AG04450 (cell line): ENCODE results near the gene RHBDF1. TPM values are rescaled to one million over a fixed set of nuclear protein-coding genes. Genes with fewer than 3 reads are reported as not detected.
A peak's percentile ranks its signal among the peaks of the same experiment; 100 is the strongest.

ENCODE experiments used
- CTCF ChIA-PET: fragments of 300-600, 350-600 bp; formaldehyde crosslinking; extraction: SDS; loops from one replicate; lab custom pipeline; 2022; ENCODE audit warnings: antibody characterized with exemption, inconsistent platforms; lab: Charles Lee
- POLR2A ChIA-PET: fragments of 350-600 bp; formaldehyde crosslinking; extraction: SDS; loops from one replicate; lab custom pipeline; 2021; ENCODE audit warnings: antibody characterized with exemption, inconsistent platforms; lab: Yijun Ruan, JAX
- DNase-seq: peaks from one replicate; pipeline ENCODE4 v3.0.0-alpha.2; 2011; ENCODE audit warnings: low read depth, low spot score
- H3K27ac ChIP-seq: one replicate; pipeline ENCODE4 v1.5.1; 2012; ENCODE audit warnings: low read depth, low read length, control low read depth
- H3K27me3 ChIP-seq: one replicate; pipeline ENCODE4 v1.6.0; 2012; ENCODE audit warnings: low read length; ENCODE audit not compliant: control insufficient read depth, insufficient read depth
- H3K4me3 ChIP-seq: 2 replicates; pipeline ENCODE4 v1.5.1; 2011; ENCODE audit warnings: mild to moderate bottlenecking, low read depth, low read length, control low read depth
- H3K9me3 ChIP-seq: 2 replicates; pipeline ENCODE4 v1.5.1; 2012; ENCODE audit warnings: low read length; ENCODE audit not compliant: control insufficient read depth, insufficient read depth
- polyA plus RNA-seq: library from polyadenylated mRNA; depleted of rRNA; stranded (reverse); fragments of >200 nt; gene quantifications from 2 replicates; pipeline ENCODE4 v1.2.3, GENCODE V29; 2011
- TF ChIP-seq, protein P1 (sequence below): IDR thresholded peaks from 2 replicates; pipeline ENCODE4 v1.5.1; 2011; ENCODE audit warnings: low read depth, low read length, control low read depth, inconsistent platforms

RHBDF1 gene
- polyA plus RNA-seq, 1 experiment = 50.2 TPM

DNA sequence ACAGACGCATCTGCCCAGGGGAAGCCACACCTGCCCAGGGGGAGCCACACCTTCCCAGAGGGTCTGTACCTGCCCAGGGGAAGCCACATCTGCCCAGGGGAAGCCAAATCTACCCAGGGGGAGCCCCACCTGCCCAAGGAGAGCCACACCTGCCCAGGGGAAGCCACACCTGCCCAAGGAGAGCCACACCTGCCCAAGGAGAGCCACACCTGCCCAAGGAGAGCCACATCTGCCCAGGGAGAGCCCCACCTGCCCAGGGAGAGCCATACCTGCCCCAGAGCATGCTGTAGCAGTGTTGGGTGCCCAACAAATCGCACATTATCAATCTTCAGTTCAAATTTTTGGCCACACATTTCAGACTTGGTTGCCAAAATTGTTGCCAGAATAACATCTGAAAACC, 46.4 kb upstream of the RHBDF1 start:
- TF ChIP-seq, protein P1, sequence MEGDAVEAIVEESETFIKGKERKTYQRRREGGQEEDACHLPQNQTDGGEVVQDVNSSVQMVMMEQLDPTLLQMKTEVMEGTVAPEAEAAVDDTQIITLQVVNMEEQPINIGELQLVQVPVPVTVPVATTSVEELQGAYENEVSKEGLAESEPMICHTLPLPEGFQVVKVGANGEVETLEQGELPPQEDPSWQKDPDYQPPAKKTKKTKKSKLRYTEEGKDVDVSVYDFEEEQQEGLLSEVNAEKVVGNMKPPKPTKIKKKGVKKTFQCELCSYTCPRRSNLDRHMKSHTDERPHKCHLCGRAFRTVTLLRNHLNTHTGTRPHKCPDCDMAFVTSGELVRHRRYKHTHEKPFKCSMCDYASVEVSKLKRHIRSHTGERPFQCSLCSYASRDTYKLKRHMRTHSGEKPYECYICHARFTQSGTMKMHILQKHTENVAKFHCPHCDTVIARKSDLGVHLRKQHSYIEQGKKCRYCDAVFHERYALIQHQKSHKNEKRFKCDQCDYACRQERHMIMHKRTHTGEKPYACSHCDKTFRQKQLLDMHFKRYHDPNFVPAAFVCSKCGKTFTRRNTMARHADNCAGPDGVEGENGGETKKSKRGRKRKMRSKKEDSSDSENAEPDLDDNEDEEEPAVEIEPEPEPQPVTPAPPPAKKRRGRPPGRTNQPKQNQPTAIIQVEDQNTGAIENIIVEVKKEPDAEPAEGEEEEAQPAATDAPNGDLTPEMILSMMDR = no peak
- ChIA-PET CTCF (interaction anchor here (1.6 to 2.9 kb wide), 2 partner anchors 12 to 61 kb away, joined by 6 to 32 read pairs; partner anchors contain the start of gene HBQ1), POLR2A (no interaction called here)
- H3K27ac ChIP-seq = no peak overlapping the region
- no peak for DNase-seq
- H3K4me3 ChIP-seq = no peak overlapping the region
- no peaks in the 10 kb centered on the region for H3K27me3 ChIP-seq
- no peaks in the 10 kb centered on the region; the same call in 1 of the 2 replicates for H3K9me3 ChIP-seq

DNA sequence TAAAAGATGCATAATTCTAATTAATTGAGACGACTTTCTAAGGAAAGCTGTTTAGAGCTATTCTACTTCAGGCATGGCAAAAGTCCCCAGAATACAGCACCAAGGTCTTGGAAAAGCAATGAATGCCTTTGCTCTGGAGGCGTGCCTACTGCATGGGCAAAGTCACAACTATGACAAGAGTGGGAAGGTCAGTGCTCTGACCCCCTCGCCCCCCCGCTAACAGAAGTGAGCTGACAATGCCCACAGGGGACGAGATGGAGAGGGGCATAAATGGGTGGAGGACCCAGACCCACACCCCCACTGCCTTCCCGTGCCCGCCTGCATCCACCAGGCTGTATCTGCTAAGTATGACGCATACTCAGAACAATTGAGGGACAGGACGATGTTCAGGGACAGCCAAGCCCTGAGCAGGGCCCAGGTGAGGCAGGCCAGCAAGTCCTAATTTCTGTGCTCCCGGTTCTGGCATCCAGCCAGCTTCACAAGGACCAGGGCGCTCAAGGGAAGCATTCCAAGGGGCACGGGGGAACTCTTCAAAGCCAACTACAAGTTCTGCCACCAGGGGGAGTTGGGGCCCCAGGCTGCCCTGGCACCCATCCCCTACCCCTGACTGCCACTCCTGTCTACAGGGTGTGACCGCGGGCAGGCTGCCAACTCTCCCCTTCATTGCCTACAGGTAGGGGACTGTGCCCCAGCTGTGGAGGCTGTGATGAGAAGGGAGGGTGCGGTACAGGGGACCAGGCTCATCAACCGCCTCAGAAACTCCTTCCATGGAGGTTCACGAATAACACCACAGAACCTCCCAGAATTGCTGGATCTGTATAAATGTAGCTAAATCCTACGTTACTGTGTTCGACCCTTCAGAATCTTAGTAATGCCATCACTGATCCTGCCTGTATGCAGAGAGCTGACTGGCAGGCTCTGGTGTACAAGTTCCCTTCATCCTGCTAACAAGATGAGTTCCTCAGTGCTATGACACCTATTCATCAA, 45.2 kb upstream of the RHBDF1 start:
- ChIA-PET CTCF (interaction anchor here (0.6 to 2.9 kb wide), 12 partner anchors 9 to 245 kb away, joined by 3 to 32 read pairs (median 4); partner anchors contain the start of genes HBQ1 and LUC7L), POLR2A (interaction anchor here (0.6 to 0.7 kb wide), 2 partner anchors 46 to 57 kb away, joined by 3 to 5 read pairs; no protein-coding TSS in a partner anchor)
- TF ChIP-seq, protein P1 = peak; percentile 73
- H3K27ac ChIP-seq = no peak overlapping the region
- H3K4me3 ChIP-seq = no peak overlapping the region
- DNase-seq = no peak
- no peaks in the 10 kb centered on the region for H3K27me3 ChIP-seq
- no peaks in the 10 kb centered on the region; the same call in 1 of the 2 replicates for H3K9me3 ChIP-seq

DNA sequence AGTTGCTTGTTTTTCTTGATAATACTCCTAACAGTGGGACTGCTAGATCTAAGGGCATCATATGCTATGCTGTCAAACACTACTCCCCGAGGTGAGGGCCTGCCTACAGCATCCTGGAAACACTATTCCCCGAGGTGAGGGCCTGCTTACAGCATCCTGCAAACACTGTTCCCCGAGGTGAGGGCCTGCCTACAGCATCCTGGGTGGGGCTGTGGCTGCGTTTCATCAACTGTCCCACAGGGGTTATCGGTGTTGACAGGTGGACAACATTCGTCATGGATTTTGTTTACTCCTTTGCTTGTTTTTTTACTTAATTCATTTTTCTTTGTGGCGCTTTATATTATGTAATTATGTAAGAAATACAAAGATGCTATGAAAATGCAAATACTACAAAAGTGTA, 43.6 kb upstream of the RHBDF1 start:
- CTCF ChIA-PET = interaction anchor here (2.9 kb wide), 1 partner anchor 9 kb away, joined by 32 read pairs; no protein-coding TSS in a partner anchor

DNA sequence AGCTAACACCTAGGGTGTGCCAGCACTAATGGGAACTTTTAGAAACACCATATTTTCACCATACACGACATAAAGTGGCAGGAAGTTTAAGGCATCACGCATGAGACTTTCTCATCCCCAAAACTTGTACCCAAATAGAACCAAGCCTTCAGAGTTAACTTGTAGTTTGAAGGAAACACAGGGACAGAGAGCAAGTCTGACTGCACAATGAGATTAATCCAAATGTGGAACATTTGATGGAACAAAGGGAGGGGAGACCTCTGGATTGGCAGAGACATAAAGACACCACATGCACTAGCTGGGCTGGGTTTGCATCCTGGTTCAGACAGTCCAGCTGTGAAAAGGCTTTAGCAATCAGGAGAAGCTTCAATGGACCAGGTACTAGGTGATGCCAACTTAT, 41.9 kb upstream of the RHBDF1 start:
- DNase-seq = no peak
- TF ChIP-seq, protein P1 = no peak
- no peaks in the 10 kb centered on the region; the same call in 1 of the 2 replicates for H3K9me3 ChIP-seq
- H3K27ac ChIP-seq = no peak overlapping the region
- CTCF ChIA-PET = no interaction called here
- no peaks in the 10 kb centered on the region for H3K27me3 ChIP-seq
- POLR2A ChIA-PET = no interaction called here
- H3K4me3 ChIP-seq = no peak overlapping the region

More for the DNA sequence above, 43.6 kb upstream of the RHBDF1 start:
- no peak for DNase-seq
- TF ChIP-seq, protein P1 = no peak
- POLR2A ChIA-PET = no interaction called here
- H3K4me3 ChIP-seq = no peak overlapping the region
- H3K9me3 ChIP-seq = no peaks in the 10 kb centered on the region; the same call in 1 of the 2 replicates
- no peaks in the 10 kb centered on the region for H3K27me3 ChIP-seq
- no peak overlapping the region for H3K27ac ChIP-seq
